ENCODE measurements around the gene CCDC47. TPM values are rescaled to one million over a fixed set of nuclear protein-coding genes. Genes with fewer than 3 reads are reported as not detected.
"Not testable (repeated sequence)": the region's sequence is repeated elsewhere in the genome, so short reads cannot be mapped to it uniquely, and the experiment has no call there.

The CCDC47 gene
- polyA plus RNA-seq, 1 donor from 2014 or later: 36.7 TPM

- H3K27me3 Mint-ChIP-seq: no peaks in the 10 kb centered on the region
- H3K9me3 Mint-ChIP-seq: no peaks in the 10 kb centered on the region
- H3K36me3 Mint-ChIP-seq: peaks cover 3% of the 10 kb centered on the region
- H3K4me1 Mint-ChIP-seq: peaks cover 0 to 2% (median 1%) of the 10 kb centered on the region in 3 donors
- no peak overlapping the region for H3K27ac Mint-ChIP-seq
- no peak overlapping the region for H3K4me3 Mint-ChIP-seq
Observed at GRCh38 chr17:63798572-63799106, 25.2 kb upstream of the CCDC47 start.

- not testable (repeated sequence) for H3K4me3 Mint-ChIP-seq, H3K9me3 Mint-ChIP-seq, H3K36me3 Mint-ChIP-seq, H3K4me1 Mint-ChIP-seq, H3K27ac Mint-ChIP-seq, H3K27me3 Mint-ChIP-seq
Observed at GRCh38 chr17:63796375-63796774, 23.0 kb upstream of the CCDC47 start.

- Mint-ChIP-seq H3K4me3 (no peak overlapping the region), H3K4me1 (peaks cover 0 to 1% (median 0%) of the 10 kb centered on the region in 3 donors), H3K36me3 (peaks cover 5% of the 10 kb centered on the region), H3K9me3 (no peaks in the 10 kb centered on the region), H3K27me3 (no peaks in the 10 kb centered on the region), H3K27ac (no peak overlapping the region)
Observed at GRCh38 chr17:63792055-63792729, 18.8 kb upstream of the CCDC47 start.

- Mint-ChIP-seq H3K4me1 (peaks cover 0 to 3% (median 1%) of the 10 kb centered on the region in 3 donors), H3K27ac (no peak overlapping the region), H3K36me3 (peaks cover 2% of the 10 kb centered on the region), H3K27me3 (no peaks in the 10 kb centered on the region), H3K9me3 (no peaks in the 10 kb centered on the region), H3K4me3 (no peak overlapping the region)
Observed at GRCh38 chr17:63790057-63790456, 16.7 kb upstream of the CCDC47 start.

- peak overlapping the region in 1 of 3 donors; percentile 46 for H3K27ac Mint-ChIP-seq
- no peaks in the 10 kb centered on the region for H3K36me3 Mint-ChIP-seq
- peaks cover 9 to 21% (median 9%) of the 10 kb centered on the region in 3 donors for H3K4me1 Mint-ChIP-seq
- H3K9me3 Mint-ChIP-seq: no peaks in the 10 kb centered on the region
- H3K4me3 Mint-ChIP-seq: no peak overlapping the region
- H3K27me3 Mint-ChIP-seq: no peaks in the 10 kb centered on the region
Observed at GRCh38 chr17:63786971-63787711, 13.7 kb upstream of the CCDC47 start.

GRCh38 chr17:63786117-63786516, 12.7 kb upstream of the CCDC47 start:
- peaks cover 10 to 24% (median 11%) of the 10 kb centered on the region in 3 donors for H3K4me1 Mint-ChIP-seq
- H3K27ac Mint-ChIP-seq: peak overlapping the region in 1 of 3 donors; percentile 46
- no peaks in the 10 kb centered on the region for H3K27me3 Mint-ChIP-seq
- H3K4me3 Mint-ChIP-seq: no peak overlapping the region
- H3K36me3 Mint-ChIP-seq: no peaks in the 10 kb centered on the region
- H3K9me3 Mint-ChIP-seq: no peaks in the 10 kb centered on the region

- Mint-ChIP-seq H3K27ac (peak overlapping the region in 1 of 3 donors; percentile 18), H3K4me1 (peaks cover 10 to 29% (median 15%) of the 10 kb centered on the region in 3 donors), H3K9me3 (no peaks in the 10 kb centered on the region), H3K36me3 (no peaks in the 10 kb centered on the region), H3K4me3 (no peak overlapping the region), H3K27me3 (no peaks in the 10 kb centered on the region)
Observed at GRCh38 chr17:63785556-63785955, 12.2 kb upstream of the CCDC47 start.

GRCh38 chr17:63783522-63783921, 10.1 kb upstream of the CCDC47 start:
- peaks cover 20 to 37% (median 26%) of the 10 kb centered on the region in 3 donors for H3K4me1 Mint-ChIP-seq
- no peaks in the 10 kb centered on the region for H3K9me3 Mint-ChIP-seq
- no peaks in the 10 kb centered on the region for H3K27me3 Mint-ChIP-seq
- H3K36me3 Mint-ChIP-seq: no peaks in the 10 kb centered on the region
- H3K27ac Mint-ChIP-seq: no peak overlapping the region
- peak overlapping the region in 1 of 4 donors; percentile 41 for H3K4me3 Mint-ChIP-seq

- Mint-ChIP-seq H3K36me3 (no peaks in the 10 kb centered on the region), H3K27me3 (no peaks in the 10 kb centered on the region), H3K4me3 (no peak overlapping the region), H3K9me3 (no peaks in the 10 kb centered on the region), H3K27ac (no peak overlapping the region), H3K4me1 (peaks cover 24 to 50% (median 33%) of the 10 kb centered on the region in 3 donors)
Observed at GRCh38 chr17:63780928-63781327, 7.5 kb upstream of the CCDC47 start.

GRCh38 chr17:63780507-63780906, 7.1 kb upstream of the CCDC47 start:
- Mint-ChIP-seq H3K9me3 (no peaks in the 10 kb centered on the region), H3K36me3 (no peaks in the 10 kb centered on the region), H3K4me1 (peaks cover 27 to 51% (median 36%) of the 10 kb centered on the region in 3 donors), H3K27ac (no peak overlapping the region), H3K27me3 (no peaks in the 10 kb centered on the region), H3K4me3 (no peak overlapping the region)

GRCh38 chr17:63775420-63775819, 2.0 kb upstream of the CCDC47 start:
- no peaks in the 10 kb centered on the region for H3K27me3 Mint-ChIP-seq
- peak overlapping the region; percentile 82 to 95 (median 90) for H3K27ac Mint-ChIP-seq
- H3K4me1 Mint-ChIP-seq: peaks cover 33 to 42% (median 38%) of the 10 kb centered on the region in 3 donors
- H3K36me3 Mint-ChIP-seq: no peaks in the 10 kb centered on the region
- peak overlapping the region; percentile 86 to 98 (median 94) for H3K4me3 Mint-ChIP-seq
- no peaks in the 10 kb centered on the region for H3K9me3 Mint-ChIP-seq

- Mint-ChIP-seq H3K4me3 (peak overlapping the region; percentile 86 to 98 (median 94)), H3K9me3 (no peaks in the 10 kb centered on the region)
Observed at GRCh38 chr17:63774969-63775265, 1.5 kb upstream of the CCDC47 start.

GRCh38 chr17:63774141-63774968, 958 bp upstream of the CCDC47 start, which contains the start of gene DDX42:
DDX42 (plus strand) TSS chr17:63774170; CDS start chr17:63787050, 12,880 bp downstream.
- Mint-ChIP-seq H3K4me1 (peaks cover 25 to 42% (median 33%) of the 10 kb centered on the region in 3 donors), H3K27ac (peak within 1 kb of the TSS; percentile 90 to 100 (median 95)), H3K4me3 (peak within 1 kb of the TSS; percentile 86 to 98 (median 94)), H3K36me3 (no peaks in the 10 kb centered on the region), H3K27me3 (no peaks in the 10 kb centered on the region), H3K9me3 (no peaks in the 10 kb centered on the region)

More at GRCh38 chr17:63774969-63775265, 1.5 kb upstream of the CCDC47 start:
- H3K27me3 Mint-ChIP-seq: no peaks in the 10 kb centered on the region
- no peaks in the 10 kb centered on the region for H3K36me3 Mint-ChIP-seq
- H3K4me1 Mint-ChIP-seq: peaks cover 28 to 43% (median 38%) of the 10 kb centered on the region in 3 donors
- peak overlapping the region; percentile 90 to 100 (median 95) for H3K27ac Mint-ChIP-seq

GRCh38 chr17:63772801-63773271, 561 bp downstream of the CCDC47 start:
- H3K4me3 Mint-ChIP-seq: peak overlapping the region; percentile 86 to 98 (median 94)
- no peaks in the 10 kb centered on the region for H3K9me3 Mint-ChIP-seq
- no peaks in the 10 kb centered on the region for H3K27me3 Mint-ChIP-seq
- peak overlapping the region; percentile 90 to 100 (median 95) for H3K27ac Mint-ChIP-seq
- no peaks in the 10 kb centered on the region for H3K36me3 Mint-ChIP-seq
- H3K4me1 Mint-ChIP-seq: peaks cover 27 to 40% (median 32%) of the 10 kb centered on the region in 3 donors

All from IgD-negative memory B cell (primary cell).